Measurements from ENCODE around the gene CCND2. TPM values are rescaled to one million over a fixed set of nuclear protein-coding genes. Genes with fewer than 3 reads are reported as not detected.

CCND2 gene
- total and polyA plus RNA-seq, 9 of the 15 experiments (the other 6 are each of a cell fraction or from before 2014, with no cell fraction given): 13.6 to 99.3 (median 39.6) TPM

GRCh38 chr12:4289998-4290790 lies 16.6 kb downstream of the CCND2 start:
- Histone ChIP-seq H3K4me1 (replicated peaks in 1 of 2; ENCODE audit: control insufficient read depth in 2 of 2, insufficient read depth in 2 of 2, low read length in 2 of 2) (no peaks in the 10 kb centered on the region), H3K4me3 (no peak overlapping the region), H3K9me1 (ENCODE audit: control insufficient read depth, insufficient read depth, low read length) (no peaks in the 10 kb centered on the region), H2AFZ (ENCODE audit: low read depth, low read length) (no peak overlapping the region), H3K27ac (ENCODE audit: extremely low read depth, low read depth, low read length) (no peak overlapping the region), H4K20me1 (replicated peaks; ENCODE audit: control insufficient read depth, insufficient read depth, low read length) (peaks cover 9% of the 10 kb centered on the region; the same call in 1 of the 2 replicates), H3K4me2 (ENCODE audit: insufficient read depth, low read length) (no peak overlapping the region), H3K9ac (ENCODE audit: insufficient read depth in 1 of 2, low read depth in 2 of 2, low read length in 2 of 2) (no peak overlapping the region), H3K36me3 (ENCODE audit: control insufficient read depth, insufficient read depth, low read length) (peaks cover 99% of the 10 kb centered on the region), H3K79me2 (ENCODE audit: control insufficient read depth, insufficient read depth, low read length) (peaks cover 67% of the 10 kb centered on the region), H3K9me3 (replicated peaks; ENCODE audit: control insufficient read depth, insufficient read depth, low read depth, low read length) (no peaks in the 10 kb centered on the region), H3K27me3 (ENCODE audit: control insufficient read depth in 2 of 2, insufficient read depth in 2 of 2, low read length in 2 of 2) (no peaks in the 10 kb centered on the region)
- in situ Hi-C loops (cut with MboI) (loop anchor here (25.0 kb wide), 1 partner anchor 403 kb away; no protein-coding TSS in a partner anchor), intact Hi-C loops (cut with micrococcal nuclease) (no loop called here)
- 94% methylated on average over 24 of the region's 28 CpGs for WGBS (ENCODE audit: insufficient coverage, low coverage, missing lambda C conversion rate)
- TF ChIP-seq POLR2G (IDR thresholded peaks at IDR 0.05; ENCODE audit: low read depth, low read length) (0 out of 2 replicates have a peak, but pooled peaks have one; percentile 44), ZKSCAN8 (CRISPR knock-in tag; IDR thresholded peaks at IDR 0.05) (no peak)
- ATAC-seq (no peak), FAIRE-seq (no peak), DNase-seq (ENCODE audit: extremely low read depth in 1 of 4, low spot score in 3 of 4) (no peak)
- ChIA-PET POLR2A (interaction anchor here (0.6 to 1.5 kb wide), 3 partner anchors 14 to 1220 kb away, joined by 3 read pairs; no protein-coding TSS in a partner anchor), CTCF (ENCODE audit: low intra/inter-chr PET ratio) (no interaction called here)
- BruUV-seq (replicated peaks): no TSS peak

GRCh38 chr12:4292341-4293073 lies 18.9 kb downstream of the CCND2 start:
- ATAC-seq (no peak), FAIRE-seq (no peak), DNase-seq (ENCODE audit: extremely low read depth in 1 of 4, low spot score in 3 of 4) (no peak)
- Histone ChIP-seq H3K4me3 (no peak overlapping the region), H3K9me3 (replicated peaks; ENCODE audit: control insufficient read depth, insufficient read depth, low read depth, low read length) (no peaks in the 10 kb centered on the region), H3K79me2 (ENCODE audit: control insufficient read depth, insufficient read depth, low read length) (peaks cover 47% of the 10 kb centered on the region), H2AFZ (ENCODE audit: low read depth, low read length) (no peak overlapping the region), H3K4me2 (ENCODE audit: insufficient read depth, low read length) (no peak overlapping the region), H3K27ac (ENCODE audit: extremely low read depth, low read depth, low read length) (no peak overlapping the region), H3K27me3 (ENCODE audit: control insufficient read depth in 2 of 2, insufficient read depth in 2 of 2, low read length in 2 of 2) (no peaks in the 10 kb centered on the region), H4K20me1 (replicated peaks; ENCODE audit: control insufficient read depth, insufficient read depth, low read length) (peaks cover 5% of the 10 kb centered on the region; the same call in 1 of the 2 replicates), H3K36me3 (ENCODE audit: control insufficient read depth, insufficient read depth, low read length) (peaks cover 94% of the 10 kb centered on the region), H3K4me1 (replicated peaks in 1 of 2; ENCODE audit: control insufficient read depth in 2 of 2, insufficient read depth in 2 of 2, low read length in 2 of 2) (no peaks in the 10 kb centered on the region), H3K9ac (ENCODE audit: insufficient read depth in 1 of 2, low read depth in 2 of 2, low read length in 2 of 2) (no peak overlapping the region), H3K9me1 (ENCODE audit: control insufficient read depth, insufficient read depth, low read length) (no peaks in the 10 kb centered on the region)
- intact Hi-C loops (cut with micrococcal nuclease): no loop called here
- in situ Hi-C loops (cut with MboI): loop anchor here (25.0 kb wide), 1 partner anchor 405 kb away; no protein-coding TSS in a partner anchor
- POLR2A ChIA-PET: interaction anchor here (0.5 to 1.7 kb wide), 5 partner anchors 11 to 539 kb away, joined by 3 to 6 read pairs (median 5); partner anchors contain the start of gene CCND2
- TF ChIP-seq ZNF780A (CRISPR knock-in tag; IDR thresholded peaks at IDR 0.05) (no peak), CCNT2 (IDR thresholded peaks at IDR 0.05; ENCODE audit: borderline replicate concordance, extremely low read depth, insufficient read length, low read depth, low read length) (no peak), POLR2AphosphoS2 (IDR thresholded peaks at IDR 0.05; ENCODE audit: low read length) (0 out of 2 replicates have a peak, but pooled peaks have one; percentile 14)
- WGBS (ENCODE audit: insufficient coverage, low coverage, missing lambda C conversion rate): 84% methylated on average over 5 of the region's 16 CpGs
- CTCF ChIA-PET (ENCODE audit: low intra/inter-chr PET ratio): no interaction called here
- BruUV-seq (replicated peaks): no TSS peak

Measured in K562 (cell line).